DMS 273 (cell line): Measurements from ENCODE around the gene CAPZA2.
"Not testable (repeated sequence)": the region's sequence is repeated elsewhere in the genome, so short reads cannot be mapped to it uniquely, and the experiment has no call there.

ENCODE experiments used
- DNase-seq: peaks from one replicate; lab custom pipeline; 2025; ENCODE audit not compliant: unreplicated experiment; lab: John Stamatoyannopoulos, UW

Gene CAPZA2

DNA sequence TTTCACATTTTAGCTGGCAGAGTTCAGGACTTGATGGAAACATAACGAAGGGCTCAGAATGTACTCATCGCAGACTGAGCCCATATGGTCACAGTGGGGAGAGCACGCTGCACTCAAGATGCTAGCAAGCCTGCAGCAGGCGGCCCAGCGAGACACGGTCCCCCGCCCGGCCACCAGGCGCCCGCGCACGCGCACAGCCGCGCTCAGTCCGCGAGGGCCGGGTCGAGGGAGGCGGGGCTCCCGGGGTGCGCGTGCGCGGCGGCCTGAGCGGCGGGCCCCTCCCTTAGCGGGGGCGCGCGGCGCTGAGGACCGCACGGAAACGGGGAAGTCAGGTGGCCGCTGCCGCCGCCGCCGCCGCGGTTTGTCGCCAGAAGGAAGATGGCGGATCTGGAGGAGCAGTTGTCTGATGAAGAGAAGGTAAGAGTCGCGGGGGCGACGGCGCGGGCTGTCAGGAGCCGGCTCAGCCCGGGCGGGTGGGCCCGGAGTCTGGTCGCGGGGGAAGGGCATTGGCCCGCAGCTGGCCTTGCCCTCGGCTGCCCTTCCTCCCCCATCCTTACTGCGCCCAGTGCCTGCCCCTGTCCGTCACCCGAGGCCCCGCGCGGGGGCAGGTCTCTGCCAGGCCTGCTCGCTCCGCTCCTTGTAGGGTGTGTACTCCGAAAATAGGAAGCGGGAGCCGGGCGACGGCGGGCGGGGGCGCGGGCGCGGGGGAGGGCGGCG is at the start of gene CAPZA2:
Gene CAPZA2 (plus strand): TSS at position 354 of the 717 bp plus-strand sequence. CDS start 25 bp downstream, at position 379.
- DNase-seq: peak; percentile 99

DNA sequence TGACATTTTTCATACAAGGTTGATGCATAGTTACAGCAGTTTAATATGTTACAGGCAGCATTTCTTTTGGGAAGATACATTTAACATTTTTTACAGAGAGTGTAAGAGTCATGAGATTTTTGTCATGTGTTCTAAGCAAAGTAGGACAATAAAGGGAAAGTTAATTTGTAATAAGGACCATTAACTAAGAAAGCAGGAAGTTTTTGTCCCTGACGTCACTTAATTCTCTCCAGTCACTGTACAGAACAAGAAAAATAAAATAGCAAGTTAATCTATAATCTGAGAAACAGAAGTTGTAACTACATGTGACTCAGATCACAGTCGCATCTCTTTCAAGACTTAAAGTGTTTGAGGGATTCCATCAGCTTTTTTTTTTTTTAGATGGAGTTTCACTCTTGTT is 49.5 kb upstream of the CAPZA2 start:
- DNase-seq: no peak

DNA sequence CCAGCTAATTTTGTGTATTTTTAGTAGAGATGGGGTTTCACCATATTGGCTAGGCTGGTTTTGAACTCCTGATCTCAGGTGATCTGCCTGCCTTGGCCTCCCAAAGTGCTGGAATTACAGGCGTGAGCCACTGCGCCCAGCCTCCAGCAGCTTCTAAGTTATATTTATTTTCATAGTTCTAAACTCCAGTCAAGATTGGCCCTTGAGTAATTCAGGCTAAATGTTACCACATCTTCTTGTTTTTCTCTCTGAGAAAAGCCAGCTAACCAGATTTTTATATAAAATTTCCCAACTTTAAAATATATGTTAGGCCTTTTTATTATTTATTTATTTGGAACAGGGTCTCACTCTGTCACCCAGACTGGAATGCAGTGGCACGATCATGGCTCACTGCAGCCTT is 49.0 kb upstream of the CAPZA2 start:
- not testable (repeated sequence) for DNase-seq

DNA sequence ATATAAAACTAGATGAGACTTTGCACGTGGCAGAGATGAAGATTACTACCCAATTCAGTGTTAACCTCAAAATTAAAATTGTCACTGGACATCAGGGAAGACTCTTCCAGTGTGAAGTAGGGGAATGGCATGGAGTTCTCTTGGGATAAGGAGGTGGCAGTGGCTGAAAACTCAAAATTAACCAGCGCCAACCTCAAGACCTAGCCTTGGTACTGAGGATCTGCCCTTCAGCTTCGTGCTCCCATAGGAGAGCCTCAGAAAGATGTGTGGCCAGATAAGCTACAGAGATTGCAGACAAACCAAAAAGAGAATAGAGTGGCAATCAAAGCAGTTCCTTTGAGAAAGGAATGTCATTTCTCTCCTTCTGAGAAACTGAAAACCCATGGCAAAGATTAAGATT is 47.3 kb upstream of the CAPZA2 start:
- no peak for DNase-seq

DNA sequence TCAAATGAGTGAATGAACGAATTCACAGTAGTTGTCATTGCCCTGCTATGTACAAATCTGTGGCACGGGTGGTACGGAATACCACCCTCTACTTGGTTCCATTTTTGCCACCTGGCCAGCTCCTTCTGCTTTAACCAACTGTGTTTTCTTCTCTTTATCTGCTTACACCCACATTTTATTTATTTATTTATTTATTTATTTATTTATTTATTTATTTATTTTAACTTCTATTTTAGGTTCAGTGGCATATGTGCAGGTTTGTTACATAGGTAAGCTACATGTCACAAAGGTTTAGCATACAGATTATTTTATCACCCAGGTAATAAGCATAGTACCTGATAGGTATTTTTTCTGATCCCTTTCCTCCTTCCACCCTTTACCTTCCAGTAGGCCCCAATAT is 42.2 kb upstream of the CAPZA2 start:
- DNase-seq: no peak

DNA sequence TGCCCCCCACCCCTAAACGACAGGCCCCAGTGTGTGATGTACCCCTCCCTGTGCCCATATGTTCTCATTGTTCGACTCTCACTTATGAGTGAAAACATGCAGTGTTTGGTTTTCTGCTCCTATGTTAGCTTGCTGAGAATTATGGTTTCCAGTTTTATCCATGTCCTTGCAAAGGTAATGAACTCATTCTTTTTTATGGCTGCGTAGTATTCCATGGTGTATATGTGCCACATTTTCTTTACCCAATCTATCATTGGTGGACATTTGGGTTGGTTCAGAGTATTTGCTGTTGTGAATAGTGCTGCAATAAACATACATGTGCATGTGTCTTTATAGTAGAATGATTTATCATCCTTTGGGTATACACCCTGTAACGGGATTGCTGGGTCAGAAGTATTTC is 40.7 kb upstream of the CAPZA2 start:
- DNase-seq: not testable (repeated sequence)

DNA sequence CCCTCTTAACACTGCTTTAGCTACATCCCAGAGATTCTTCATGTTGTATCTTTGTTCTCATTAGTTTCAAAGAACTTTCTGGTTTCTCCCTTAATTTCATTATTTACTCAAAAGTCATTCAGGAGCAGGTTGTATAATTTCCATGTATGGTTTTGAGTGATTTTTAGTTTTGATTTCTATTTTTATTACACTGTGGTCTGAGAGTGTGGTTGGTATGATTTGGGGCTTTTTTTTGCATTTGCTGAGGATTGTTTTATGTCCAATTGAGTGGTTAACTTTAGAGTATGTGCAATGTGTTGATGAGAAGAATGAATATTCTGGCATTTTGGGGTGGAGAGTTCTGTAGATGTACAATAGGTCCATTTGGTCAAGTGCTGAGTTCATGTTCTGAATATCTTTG is 37.9 kb upstream of the CAPZA2 start:
- no peak for DNase-seq

DNA sequence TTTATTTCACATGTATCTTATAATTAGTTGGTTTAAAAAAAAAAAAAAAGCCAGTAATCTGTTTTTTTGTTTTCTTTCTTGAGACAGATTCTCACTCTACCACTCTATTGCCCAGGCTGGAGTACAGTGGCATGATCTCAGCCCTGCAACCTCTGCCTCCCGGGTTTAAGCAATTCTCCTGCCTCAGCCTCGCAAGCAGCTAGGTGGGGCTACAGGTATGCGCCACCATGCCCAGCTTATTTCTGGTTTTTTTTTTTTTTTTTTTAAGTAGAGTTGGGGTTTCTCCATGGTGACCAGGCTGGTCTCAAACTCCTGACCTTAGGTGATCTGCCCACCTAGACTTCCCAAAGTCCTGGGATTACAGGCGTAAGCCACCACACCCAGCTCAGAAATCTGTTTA is 34.1 kb upstream of the CAPZA2 start:
- no peak for DNase-seq

DNA sequence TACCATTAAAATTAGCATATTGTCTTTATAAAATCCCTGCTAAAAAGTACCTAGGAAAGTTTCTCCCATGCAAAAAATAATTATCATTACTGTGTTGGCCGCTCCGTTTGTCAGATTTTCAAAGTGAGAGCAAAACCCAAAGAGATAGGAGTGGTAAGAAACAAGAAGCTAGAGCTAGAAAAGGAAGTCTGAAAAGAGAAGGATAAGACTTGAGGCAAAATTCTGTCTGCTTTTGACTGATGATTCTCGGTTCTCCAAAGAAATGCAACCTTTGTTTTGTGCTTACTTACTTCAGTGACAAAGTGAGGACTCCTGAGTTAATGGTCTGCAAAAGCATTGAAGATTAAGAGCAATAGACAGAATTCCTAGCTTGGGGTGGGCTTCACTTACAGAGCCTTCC is 33.3 kb upstream of the CAPZA2 start:
- no peak for DNase-seq

DNA sequence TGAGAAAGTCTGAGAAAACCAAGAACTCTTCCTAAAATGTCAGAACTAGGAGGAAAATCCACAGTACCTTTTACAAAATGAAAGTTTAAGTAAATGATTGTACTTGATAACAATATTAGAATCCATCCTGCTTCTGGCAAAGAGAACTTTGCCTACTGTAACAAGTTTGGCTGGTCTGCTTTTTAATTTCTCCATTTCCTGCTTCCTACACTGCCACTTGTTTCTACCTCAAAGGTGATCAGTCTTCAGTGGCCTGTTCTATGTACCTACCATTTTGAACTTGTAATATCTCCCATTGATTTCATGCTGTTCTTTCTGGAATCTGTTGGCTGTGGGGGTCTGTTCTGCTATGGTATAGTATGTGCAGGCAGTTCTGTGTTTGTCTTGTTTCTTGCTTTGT is 32.9 kb upstream of the CAPZA2 start:
- no peak for DNase-seq

DNA sequence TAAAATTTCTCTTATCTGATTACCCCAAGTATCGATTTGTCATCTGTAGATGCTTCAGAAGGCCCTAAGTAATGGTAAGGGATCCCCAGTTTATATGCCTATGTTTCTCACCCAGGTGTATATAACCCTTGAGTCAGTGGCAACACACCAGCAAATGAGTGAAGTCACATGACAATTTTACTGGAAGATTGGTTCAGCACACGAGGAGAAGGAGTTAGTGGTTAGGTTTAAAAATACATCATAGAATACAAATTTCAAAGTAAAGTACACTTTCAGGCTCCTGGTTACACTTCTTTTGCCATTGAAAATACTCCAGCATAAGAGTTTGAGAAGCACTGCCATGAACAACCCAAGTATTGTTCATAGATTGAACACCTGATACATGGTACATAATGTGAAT is 29.7 kb upstream of the CAPZA2 start:
- no peak for DNase-seq

DNA sequence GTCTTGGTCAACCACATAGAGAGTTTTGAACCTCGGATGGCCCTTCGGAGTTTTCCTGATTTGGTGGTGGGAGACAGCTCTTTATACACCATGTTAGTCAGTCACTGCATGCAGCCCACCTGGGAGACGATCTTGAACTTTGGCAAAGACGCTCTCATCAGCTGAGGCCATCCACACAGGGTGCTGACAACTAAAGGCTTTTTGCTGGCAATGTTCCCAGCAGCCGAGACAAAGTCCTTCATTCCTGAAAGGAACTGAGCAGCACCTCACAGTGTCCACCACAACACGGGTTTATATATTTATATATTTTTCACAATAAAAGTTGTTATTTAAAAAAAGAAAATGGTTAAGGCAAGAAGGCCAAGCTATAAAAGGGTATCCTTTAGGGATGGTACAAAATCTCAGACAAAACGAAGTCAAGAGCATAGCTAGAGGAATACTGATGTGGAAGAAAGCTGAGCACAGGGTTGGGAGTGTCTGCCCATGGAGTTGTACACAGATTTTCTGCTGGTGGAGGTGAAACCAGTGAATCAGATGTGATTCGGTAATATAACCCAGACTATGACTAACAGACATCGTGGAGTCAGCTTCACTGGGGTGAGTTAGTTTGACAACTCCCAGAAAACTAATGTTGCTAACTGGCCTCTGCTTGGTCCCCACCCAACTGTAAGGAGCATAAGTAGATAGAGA is 27.4 kb upstream of the CAPZA2 start:
- peak; percentile 24 for DNase-seq

DNA sequence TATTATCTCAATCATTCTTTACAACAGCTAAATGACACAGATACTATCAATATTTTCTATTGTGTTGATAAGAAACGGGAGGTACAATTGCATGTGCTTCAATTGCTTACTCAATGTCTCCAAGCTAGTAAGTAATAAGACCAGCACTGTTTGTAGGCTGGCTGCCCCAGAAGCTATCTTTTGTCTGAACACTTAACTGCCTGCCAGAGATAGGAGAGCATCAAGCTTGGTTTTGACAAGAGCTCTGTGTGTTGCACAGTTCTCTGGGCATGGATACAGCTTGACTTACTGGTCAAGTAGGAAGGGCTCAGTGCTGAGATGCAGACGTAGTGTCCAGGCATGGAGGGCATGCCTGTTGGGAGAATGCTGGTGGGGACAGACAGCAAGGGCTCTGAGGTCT is 26.3 kb upstream of the CAPZA2 start:
- DNase-seq: no peak

DNA sequence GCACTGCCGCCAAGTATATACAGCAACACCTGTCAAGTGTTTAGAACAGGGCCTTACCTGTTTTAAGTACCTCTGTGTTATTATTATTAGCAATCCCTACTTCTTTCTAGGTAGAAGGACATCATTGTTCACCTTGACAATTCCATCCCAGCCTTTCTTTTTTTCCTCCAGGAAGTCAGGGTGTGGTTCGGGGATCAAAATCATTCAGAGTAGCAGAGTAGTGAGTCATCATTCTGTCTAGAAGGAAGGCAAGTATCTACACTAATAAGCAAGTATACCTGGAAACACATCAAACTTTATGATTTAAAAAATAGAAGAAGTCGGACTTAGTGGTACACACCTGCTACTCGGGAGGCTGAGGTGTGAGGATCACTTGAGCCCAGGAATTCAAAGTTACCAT is 25.5 kb upstream of the CAPZA2 start:
- no peak for DNase-seq

DNA sequence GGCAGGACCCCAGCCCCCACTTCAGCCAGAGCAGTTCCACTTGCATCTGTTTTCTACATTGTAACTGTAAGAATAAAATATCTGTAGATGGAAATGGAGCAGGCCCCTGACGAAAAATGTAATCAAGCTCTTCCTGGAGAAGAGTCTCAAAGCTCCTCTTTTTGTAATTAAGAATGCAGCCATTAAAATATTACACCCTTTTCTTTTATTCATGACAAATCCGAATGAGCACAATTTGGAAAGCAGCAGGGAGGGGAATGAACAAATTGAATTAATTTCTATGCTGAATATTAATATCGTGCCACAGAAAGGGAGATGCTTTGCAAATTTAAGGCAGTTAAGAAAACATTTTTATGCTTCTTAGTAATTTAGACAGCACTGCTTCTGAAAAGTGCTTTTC is 24.8 kb upstream of the CAPZA2 start:
- DNase-seq: no peak

DNA sequence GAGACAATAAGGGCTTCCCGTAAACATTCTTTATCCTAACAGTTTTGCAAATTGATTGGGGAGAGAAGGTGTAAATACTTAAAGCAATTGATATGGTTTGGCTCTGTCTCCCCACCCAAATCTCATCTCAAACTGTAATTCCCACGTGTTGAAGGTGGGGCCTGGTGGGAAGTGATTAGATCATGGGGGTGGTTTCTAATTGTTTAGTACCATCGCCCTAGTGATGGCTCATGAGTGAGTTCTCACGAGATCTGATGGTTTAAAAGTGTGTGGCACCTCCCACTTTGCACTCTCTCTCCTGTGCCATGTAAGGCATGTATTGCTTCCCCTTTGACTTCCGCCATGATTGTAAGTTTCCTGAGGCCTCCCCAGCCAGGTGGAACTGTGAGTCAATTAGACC is 22.1 kb upstream of the CAPZA2 start:
- DNase-seq: no peak

DNA sequence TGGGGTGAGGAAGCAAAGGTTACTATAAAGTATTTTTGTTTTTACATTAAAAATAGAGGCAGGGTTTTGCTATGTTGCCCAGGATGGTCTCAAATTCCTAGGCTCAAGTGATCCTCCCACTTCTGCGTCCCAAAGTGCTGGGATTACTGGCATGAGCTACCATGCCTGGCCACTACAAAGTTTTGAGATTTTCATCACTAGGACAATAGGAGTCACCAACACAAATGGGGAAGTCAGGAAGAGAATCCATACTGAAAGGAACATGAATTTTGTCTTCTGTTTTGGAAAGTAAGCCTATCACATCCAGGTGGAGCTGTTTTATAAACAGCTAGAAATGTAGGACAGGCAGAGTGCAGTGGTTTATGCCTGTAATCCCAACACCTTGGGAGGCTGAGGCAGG is 20.0 kb upstream of the CAPZA2 start:
- no peak for DNase-seq

DNA sequence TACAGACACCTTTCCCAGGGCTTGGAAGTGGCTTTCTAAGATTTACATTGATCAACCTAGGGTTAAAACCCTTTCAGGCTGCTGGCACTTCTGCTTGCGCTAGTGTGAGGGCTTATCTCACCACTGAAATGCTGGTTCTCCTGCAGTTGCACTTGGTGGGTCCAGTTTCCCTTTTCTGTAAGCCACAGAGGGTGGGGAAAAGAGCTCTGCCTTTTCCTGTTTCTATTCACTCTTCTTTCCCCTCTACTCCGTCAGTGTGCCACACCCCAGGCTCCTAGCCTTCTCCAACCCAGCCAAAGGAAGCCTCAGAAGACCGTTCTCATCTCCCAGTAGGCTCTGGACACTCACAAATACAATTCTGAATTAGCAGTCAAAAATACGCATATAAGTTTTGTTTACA is 19.0 kb upstream of the CAPZA2 start:
- no peak for DNase-seq

DNA sequence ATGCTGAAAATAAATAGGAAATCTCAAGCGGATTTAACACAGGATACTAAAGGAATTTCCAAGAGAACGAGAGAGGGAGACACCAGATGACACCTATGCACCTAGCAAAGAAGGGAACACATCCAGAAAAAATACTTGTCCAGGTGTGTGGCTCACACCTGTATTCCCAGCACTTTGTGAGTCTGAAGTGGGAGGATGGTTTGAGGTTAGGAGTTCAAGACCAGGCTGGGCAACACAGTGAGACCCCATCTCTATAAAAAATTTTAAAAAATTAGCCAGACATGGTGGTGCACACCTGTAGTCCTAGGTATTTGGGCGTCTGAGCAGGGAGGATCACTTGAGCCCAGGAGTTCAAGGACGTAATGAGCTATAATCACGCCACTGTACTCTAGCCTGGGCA is 11.2 kb upstream of the CAPZA2 start:
- no peak for DNase-seq

DNA sequence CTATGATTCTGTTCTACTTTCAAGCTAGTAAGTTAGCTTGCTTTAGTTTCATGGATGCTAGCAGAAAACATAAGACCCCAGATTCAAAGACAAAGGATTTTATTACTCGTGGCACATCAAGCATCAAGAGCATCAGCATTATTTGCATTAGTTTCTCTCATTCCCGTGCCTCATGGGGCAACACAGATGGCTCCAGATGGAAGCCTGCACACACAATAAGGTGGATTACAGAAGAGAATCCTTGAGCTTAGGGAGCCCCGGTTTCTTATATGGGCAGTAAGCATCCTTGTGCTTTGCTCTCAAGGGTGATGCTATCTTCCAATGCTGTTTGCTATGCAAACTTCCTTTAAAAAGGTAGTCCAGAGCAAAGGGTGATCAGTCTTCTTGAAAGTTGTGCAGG is 10.7 kb upstream of the CAPZA2 start:
- peak; percentile 48 for DNase-seq

DNA sequence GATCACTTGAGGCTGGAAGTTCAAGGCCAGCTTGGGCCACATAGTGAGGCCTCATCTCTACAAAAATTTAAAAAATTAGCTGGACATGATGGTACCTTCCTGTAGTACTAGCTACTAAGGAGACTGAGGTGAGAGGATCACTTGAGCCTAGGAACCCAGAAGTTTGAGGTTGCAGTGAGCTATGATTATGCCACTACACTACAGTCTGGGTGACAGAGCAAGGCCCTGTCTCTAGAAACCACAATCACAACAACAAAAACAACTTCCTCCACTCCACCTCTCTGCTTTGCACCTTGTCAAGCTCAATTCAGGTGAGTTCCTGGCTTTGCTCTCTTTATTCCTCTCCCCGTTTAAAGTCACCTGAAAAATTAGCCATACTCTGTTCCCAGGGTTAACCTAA is 8.3 kb upstream of the CAPZA2 start:
- no peak for DNase-seq

DNA sequence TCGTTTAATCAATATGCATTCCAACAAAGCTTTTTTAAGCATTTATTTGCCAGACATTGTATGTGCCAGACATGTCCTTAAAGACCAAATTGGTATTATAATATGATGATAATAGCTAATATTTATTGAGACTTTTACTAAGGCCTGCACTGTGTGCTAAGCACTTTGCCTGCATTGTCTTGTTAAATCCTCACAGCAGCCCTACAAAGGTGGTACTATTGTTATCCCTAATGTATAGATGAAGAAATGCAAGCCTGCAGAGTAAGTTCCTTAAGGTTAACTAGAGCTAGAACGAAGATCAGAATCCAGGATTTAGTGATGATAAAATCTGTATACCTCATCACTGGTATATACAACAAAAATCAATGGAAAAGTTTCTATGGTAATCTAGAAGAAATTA is 5.3 kb upstream of the CAPZA2 start:
- DNase-seq: no peak

DNA sequence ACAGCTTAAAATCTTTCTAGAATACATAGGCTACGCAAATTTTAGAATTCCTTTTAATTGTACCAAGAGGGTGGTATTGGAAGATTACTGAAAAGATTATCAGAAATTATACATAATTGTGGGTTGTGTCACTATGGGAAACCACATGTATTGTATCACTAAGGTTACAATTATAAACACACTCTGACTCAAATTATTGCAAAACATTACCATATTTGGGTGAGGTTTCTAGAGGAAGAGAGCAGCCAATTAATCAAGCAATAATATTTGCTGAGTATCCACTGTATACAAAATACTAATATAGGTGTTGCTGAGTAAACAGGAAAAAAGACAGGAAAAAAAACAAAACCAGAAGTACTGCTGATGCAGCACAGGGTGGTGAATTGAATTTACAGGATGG is 3.1 kb upstream of the CAPZA2 start:
- DNase-seq: no peak
